GM19025 (cell line): ENCODE data around the gene SOX6.
"Not testable (repeated sequence)": the region's sequence is repeated elsewhere in the genome, so short reads cannot be mapped to it uniquely, and the experiment has no call there.

Experiments used
- ATAC-seq: cut with Tn5 transposase; IDR thresholded peaks from one replicate; pipeline ENCODE4 v1.9.1; 2021; ENCODE audit warnings: mild to moderate bottlenecking, low read depth, moderate library complexity; ENCODE audit not compliant: unreplicated experiment

SOX6 gene

DNA sequence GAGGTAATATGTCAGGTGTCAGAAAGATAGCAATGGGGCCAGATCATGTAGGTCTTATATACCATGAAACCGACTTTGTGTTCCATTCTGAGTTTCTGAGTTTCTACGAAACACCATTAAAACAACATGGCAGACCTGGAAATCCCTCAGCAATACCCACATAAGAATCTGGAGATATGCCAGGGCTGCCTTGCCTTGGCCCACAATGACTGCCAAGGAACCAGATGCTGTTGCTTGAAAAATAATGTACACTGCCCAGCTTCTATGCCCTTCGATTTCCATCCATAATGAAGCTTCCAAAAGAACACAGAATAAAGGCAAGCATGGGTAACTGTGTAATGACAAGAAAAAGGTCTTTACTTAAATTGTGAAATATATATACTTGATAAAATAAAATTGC lies 277.4 kb downstream of the SOX6 start:
- no peak for ATAC-seq

DNA sequence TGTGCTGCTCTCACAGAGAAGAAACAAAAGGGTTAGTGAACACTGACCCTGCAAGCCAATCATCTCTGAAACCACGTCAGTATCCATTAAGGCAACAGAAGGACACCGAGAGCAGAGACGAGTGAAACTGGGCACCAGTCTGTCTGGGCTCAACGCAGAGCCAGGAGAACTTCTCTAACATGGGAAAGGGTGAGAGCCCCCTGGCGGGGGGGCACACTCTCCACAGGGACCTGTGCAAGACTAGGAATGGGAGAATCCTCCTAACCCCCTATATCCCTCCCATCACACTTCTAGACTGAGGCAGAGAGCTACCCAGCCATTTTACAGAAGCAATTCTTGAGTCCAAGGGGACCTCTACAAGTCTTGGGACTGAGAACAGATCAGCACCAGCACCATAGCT lies 285.8 kb downstream of the SOX6 start:
- no peak for ATAC-seq

- ATAC-seq, result not testable (repeated sequence)
These were observed 289.1 kb downstream of the SOX6 start for GRCh38 chr11:16067268-16067667.

DNA sequence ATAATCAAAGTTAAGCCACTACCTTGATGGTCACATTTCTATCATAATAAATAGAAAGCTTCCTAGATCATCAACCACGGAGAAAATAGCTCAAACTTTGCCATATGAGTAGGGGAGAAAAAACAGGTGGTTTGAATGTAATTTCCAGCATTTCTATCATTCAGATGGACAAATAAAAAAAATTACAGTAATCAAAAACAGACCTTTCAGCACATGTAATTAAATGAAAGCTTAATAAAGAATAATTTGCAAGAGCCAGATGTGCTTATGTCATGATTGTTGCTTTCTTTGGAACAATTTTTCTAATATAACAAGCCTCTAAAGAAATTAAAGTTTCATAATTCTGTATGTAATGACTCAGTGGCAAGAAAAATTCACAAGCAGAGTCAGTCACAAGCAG lies 297.0 kb downstream of the SOX6 start:
- ATAC-seq, result no peak

- no peak for ATAC-seq
These were observed 297.7 kb downstream of the SOX6 start for GRCh38 chr11:16058671-16059070.

GRCh38 chr11:16052750-16053149 lies 303.6 kb downstream of the SOX6 start:
- no peak for ATAC-seq

DNA sequence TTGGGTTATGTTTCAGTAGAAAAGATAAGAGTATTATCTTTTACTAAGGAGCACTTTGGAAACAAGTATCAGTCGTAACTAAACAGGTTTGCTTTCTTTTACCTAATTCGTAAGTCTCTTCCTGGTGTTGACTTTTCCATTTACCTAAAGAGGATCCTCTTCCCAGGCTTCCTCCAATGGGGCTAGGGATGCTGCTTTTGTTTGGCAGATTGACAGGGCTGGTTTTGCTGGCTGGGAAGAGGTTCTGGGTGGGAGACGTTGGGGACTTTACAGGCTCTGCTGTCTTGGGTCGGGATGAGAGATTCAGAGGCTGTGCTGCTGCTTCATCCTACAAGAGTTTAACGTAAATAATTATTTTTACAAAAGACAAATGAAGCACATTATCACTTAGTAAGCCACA lies 306.7 kb downstream of the SOX6 start:
- ATAC-seq, result no peak

DNA sequence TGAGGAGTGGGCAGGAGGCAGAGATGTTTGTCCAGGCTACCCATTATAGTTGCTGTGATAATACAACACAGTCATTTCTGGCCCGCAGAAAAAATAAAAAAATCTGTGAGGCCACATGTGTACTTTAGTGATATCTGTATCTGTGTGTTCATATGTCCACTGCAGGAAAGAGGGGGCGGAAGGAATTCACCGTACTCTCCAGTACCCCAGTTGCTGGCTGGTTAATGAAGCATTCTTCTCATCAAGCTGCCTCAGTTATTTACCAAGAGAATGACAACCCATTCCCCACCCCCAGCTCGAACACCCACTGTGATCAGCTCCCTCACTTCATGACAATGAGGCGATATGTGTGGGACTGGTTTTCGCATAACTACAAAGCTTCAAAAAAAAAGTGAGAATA lies 309.3 kb downstream of the SOX6 start:
- ATAC-seq, result no peak

DNA sequence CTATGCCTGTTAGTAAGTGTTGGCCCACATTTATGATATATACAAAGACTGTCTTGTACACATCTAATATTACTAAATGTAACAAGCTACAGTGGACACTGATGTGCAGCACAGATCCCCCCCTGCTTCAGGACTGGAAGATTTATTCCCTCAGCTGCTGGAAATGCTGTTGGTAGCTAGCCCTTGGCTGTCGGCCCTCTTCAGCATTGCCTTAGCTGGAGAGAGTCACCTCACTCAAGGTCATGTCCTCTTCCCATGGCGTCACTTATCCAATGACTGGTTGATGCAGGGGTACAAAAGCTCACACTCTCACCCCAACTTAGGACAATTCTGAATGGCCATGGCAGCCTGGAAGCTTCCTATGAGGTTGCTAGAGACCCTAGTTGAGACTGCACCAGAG lies 312.7 kb downstream of the SOX6 start:
- no peak for ATAC-seq

DNA sequence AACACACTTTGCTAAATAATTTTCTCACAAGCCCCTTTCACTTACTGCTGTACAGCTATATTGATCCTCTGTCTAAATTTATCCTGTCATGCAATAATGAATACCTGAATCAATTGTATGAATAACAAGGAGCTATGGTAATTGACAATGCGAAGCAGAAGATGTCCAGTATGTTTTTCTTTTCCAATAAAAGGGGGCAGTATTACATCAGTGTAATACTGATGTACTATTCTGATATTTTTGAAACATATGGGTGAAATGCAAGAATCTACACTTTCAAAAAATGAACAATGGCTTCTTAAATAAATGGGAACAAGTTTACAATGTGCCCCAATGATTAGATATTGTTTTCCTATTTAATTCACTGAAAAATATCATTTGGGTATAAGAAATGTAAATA lies 315.1 kb downstream of the SOX6 start:
- ATAC-seq, result no peak

GRCh38 chr11:16040151-16040550 lies 316.2 kb downstream of the SOX6 start:
- ATAC-seq, result no peak

DNA sequence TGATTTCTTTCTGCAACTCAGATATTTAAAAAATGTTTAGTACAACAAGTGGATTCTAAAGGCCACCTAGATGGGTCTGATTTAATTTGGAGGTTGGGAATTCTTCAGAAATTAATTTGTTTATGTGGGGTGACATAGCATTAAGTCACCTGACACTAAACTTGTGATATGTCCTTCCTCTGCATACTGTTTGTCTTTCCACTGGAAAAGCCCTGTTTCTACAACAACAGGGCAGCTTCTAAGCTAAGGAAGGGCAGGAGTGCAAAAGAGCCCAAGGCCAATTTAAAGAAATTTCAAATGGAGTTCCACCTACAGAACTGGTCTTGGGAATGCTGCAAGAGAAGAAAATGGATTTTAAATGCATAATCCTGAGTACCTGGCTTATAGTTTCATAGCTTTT lies 319.2 kb downstream of the SOX6 start:
- no peak for ATAC-seq

DNA sequence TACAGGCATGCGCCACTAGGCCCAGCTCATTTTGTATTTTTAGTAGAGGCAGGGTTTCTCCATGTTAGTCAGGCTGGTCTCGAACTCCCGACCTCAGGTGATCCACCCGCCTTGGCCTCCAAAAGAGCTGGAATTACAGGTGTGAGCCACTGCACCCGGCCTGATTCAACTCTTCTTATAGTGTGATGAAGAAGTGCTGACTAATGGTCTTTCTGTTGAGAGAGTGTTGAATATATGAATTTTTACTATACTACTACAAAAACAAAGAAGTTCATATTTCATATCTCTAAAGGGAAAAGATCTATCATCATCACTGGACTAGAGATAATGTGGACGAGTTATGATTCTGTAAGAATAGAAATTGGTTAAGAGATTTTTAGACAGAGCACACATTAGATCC lies 320.1 kb downstream of the SOX6 start:
- no peak for ATAC-seq

DNA sequence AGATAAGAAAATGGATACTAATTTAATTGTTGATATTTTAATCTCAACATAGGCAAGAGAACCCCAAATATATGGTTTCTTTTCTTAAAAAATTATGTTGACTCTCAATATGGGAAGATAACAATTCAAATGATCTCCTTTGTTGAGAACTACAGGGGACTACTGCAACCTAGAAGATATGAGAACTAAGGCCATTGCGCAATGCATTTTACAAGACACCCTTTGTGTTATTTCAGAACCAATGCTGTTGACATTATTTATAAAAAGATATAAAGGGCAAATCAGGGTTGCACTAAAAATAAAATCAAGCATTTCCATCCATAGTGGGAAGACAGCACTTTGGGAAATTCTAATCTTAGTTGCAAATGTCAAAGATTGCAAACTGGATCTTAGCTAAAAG lies 322.3 kb downstream of the SOX6 start:
- ATAC-seq, result no peak

DNA sequence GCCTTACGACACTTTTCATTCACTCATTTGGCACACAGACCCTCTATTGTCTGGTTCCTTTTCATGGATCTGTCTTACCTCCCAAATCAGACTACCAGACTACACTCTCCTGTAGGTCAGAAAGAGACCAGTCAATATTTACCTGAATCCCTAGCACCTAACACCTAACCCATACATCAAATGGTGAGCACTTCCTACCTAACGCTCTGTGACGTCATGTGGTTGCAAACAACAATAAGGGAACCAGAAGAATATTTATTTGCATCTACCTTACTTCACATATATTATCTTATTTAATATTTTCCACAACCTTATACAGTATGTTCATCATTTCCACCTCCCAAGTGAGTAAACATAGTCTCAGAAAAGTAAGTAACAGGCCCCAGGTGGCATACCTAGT lies 323.4 kb downstream of the SOX6 start:
- no peak for ATAC-seq

- no peak for ATAC-seq
These were observed 325.1 kb downstream of the SOX6 start for GRCh38 chr11:16031210-16031609.

DNA sequence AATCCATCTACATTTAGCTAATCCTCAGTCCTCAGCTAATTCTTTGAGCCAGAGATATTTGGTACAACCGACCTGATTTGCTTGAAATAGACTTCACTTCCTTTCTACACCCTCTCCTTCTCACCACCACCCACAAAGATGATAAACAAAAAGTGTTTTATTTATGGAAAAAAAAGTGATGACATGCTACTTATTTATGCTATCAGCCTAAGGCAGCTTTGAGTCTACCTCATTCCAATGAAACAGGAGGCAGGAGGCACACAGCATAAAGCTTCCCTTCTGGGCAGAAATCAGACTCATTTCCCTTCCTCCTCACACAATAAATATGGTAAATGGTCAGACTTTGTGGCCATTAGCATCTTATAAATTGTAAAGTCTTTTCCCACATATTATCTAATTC lies 325.7 kb downstream of the SOX6 start:
- no peak for ATAC-seq

DNA sequence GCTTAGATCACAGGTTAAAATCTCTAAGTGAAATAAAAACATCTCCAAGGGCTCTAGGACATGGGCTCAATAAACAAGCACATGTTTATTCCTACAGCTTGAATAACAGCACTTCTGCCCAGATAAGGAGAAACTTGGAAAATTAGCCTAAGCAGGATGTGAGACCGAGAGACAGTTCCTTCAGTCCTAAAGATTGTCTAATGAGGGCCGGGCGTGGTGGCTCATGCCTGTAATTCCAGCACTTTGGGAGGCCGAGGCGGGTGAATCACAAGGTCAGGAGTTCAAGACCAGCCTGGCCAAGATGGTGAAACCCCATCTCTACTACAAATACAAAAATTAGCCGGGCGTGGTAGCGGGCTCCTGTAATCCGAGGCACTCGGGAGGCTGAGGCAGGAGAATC lies 327.2 kb downstream of the SOX6 start:
- not testable (repeated sequence) for ATAC-seq

GRCh38 chr11:16028419-16028818 lies 327.9 kb downstream of the SOX6 start:
- ATAC-seq, result no peak

DNA sequence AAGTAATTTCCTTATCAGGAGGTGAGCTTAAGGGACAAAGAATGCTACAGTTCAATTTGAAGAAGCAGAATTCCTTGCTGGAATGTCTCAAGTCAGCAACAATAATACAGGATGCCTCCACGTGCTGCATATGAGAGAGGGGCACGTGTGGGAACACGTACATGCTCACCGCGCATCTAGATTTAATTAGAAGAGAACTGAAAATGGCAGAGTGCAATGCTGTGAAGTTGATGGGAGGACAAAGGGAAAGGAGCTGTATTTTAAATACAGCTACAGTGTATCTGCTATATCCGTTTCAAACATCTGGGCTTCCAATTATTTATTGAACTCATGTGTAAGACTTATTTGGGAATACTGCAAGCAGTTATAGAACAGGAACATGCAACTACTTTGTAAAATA lies 328.7 kb downstream of the SOX6 start:
- ATAC-seq, result no peak

DNA sequence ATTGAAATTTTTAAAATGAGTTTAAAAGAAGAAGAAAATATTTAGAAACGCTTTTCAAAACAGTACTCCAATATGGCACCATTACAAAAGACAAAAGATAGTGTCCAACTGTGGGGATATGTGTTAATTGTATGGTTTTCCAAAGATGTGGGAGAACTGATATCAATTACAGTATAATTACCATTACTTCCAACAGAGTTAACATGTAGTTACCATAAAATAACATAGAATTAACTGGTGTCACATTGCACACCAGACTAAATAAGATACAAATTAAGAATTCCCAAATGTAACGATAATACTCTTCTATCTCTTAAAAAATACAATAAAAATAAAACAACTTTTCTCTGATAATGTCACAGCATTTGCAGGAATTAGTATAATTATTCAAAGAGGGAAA lies 329.5 kb downstream of the SOX6 start:
- ATAC-seq, result no peak

GRCh38 chr11:16018931-16019330 lies 337.4 kb downstream of the SOX6 start:
- ATAC-seq, result no peak

GRCh38 chr11:16016468-16016829 lies 339.9 kb downstream of the SOX6 start:
- no peak for ATAC-seq
